GM21515 (cell line): ENCODE results near the gene ZNF605.
"Not testable (repeated sequence)": the region's sequence is repeated elsewhere in the genome, so short reads cannot be mapped to it uniquely, and the experiment has no call there.

Source experiments
- ATAC-seq: cut with Tn5 transposase; IDR thresholded peaks from one replicate; pipeline ENCODE4 v1.9.1; 2021; ENCODE audit not compliant: unreplicated experiment

The ZNF605 gene

GRCh38 chr12:132956011-132956788, at the start of gene ZNF605:
TSS of gene ZNF605 (minus strand) at chr12:132956306. CDS start at chr12:132945635, 10,671 bp downstream.
- ATAC-seq, result peak; percentile 92

GRCh38 chr12:132998741-132999140, 42.6 kb upstream of the ZNF605 start:
- ATAC-seq, result no peak

- no peak for ATAC-seq
Observed at GRCh38 chr12:132986885-132987225, 30.7 kb upstream of the ZNF605 start.

- ATAC-seq, result peak; percentile 97
Observed at GRCh38 chr12:132986001-132986884, 30.1 kb upstream of the ZNF605 start, which contains the start of gene ZNF26. TSS of gene ZNF26 (plus strand) at chr12:132986367. CDS start at chr12:132986841, 474 bp downstream.

GRCh38 chr12:132976870-132977269, 20.8 kb upstream of the ZNF605 start:
- ATAC-seq, result not testable (repeated sequence)

- ATAC-seq, result no peak
Observed at GRCh38 chr12:132972374-132972773, 16.3 kb upstream of the ZNF605 start.

GRCh38 chr12:132967736-132968135, 11.6 kb upstream of the ZNF605 start:
- no peak for ATAC-seq

GRCh38 chr12:132966676-132967415, 10.7 kb upstream of the ZNF605 start:
- no peak for ATAC-seq

- ATAC-seq, result no peak
Observed at GRCh38 chr12:132965796-132966195, 9.7 kb upstream of the ZNF605 start.

GRCh38 chr12:132963947-132964346, 7.8 kb upstream of the ZNF605 start:
- ATAC-seq, result not testable (repeated sequence)

GRCh38 chr12:132961790-132962189, 5.7 kb upstream of the ZNF605 start:
- ATAC-seq, result not testable (repeated sequence)

- peak; percentile 22 for ATAC-seq
Observed at GRCh38 chr12:132955094-132956010, 754 bp downstream of the ZNF605 start.

- no peak for ATAC-seq
Observed at GRCh38 chr12:132954471-132955048, 1.5 kb downstream of the ZNF605 start.

- ATAC-seq, result no peak
Observed at GRCh38 chr12:132953771-132954170, 2.3 kb downstream of the ZNF605 start.

GRCh38 chr12:132953163-132953425, 3.0 kb downstream of the ZNF605 start:
- no peak for ATAC-seq

GRCh38 chr12:132952371-132953162, 3.5 kb downstream of the ZNF605 start:
- ATAC-seq, result no peak

GRCh38 chr12:132951649-132952048, 4.5 kb downstream of the ZNF605 start:
- no peak for ATAC-seq

GRCh38 chr12:132950844-132951535, 5.1 kb downstream of the ZNF605 start:
- no peak for ATAC-seq
